KOPT-K1 (cell line): Measurements from ENCODE around the gene GTPBP3.
"Not testable (repeated sequence)": the region's sequence is repeated elsewhere in the genome, so short reads cannot be mapped to it uniquely, and the experiment has no call there.

Source experiments
- H3K27ac ChIP-seq: fragments of 200-600 bp; sonication (generic); 2 replicates; pipeline ENCODE4 v1.5.1; 2016; ENCODE audit warnings: antibody characterized with exemption, mild to moderate bottlenecking, low read depth, low read length; ENCODE audit not compliant: poor library complexity, severe bottlenecking
- H3K36me3 ChIP-seq: fragments of 200-600 bp; sonication (generic); 2 replicates; pipeline ENCODE4 v1.5.1; 2017; ENCODE audit warnings: antibody characterized with exemption, mild to moderate bottlenecking, low read length, moderate library complexity; ENCODE audit not compliant: insufficient read depth
- H3K9me3 ChIP-seq: fragments of 200-600 bp; sonication (generic); 2 replicates; pipeline ENCODE4 v1.5.1; 2017; ENCODE audit warnings: antibody characterized with exemption, low read length, mild to moderate bottlenecking; ENCODE audit not compliant: insufficient read depth, poor library complexity, severe bottlenecking

GTPBP3 gene, protein sequence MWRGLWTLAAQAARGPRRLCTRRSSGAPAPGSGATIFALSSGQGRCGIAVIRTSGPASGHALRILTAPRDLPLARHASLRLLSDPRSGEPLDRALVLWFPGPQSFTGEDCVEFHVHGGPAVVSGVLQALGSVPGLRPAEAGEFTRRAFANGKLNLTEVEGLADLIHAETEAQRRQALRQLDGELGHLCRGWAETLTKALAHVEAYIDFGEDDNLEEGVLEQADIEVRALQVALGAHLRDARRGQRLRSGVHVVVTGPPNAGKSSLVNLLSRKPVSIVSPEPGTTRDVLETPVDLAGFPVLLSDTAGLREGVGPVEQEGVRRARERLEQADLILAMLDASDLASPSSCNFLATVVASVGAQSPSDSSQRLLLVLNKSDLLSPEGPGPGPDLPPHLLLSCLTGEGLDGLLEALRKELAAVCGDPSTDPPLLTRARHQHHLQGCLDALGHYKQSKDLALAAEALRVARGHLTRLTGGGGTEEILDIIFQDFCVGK

GRCh38 chr19:17336872-17337674 is at the start of gene GTPBP3:
Gene GTPBP3, plus strand, starts transcription at chr19:17337553. Its CDS starts 59 bp downstream, at chr19:17337612.
- H3K9me3 ChIP-seq, result no peaks in the 10 kb centered on the region
- peaks cover 17% of the 10 kb centered on the region for H3K36me3 ChIP-seq
- peak within 1 kb of the TSS; percentile 72 for H3K27ac ChIP-seq

GRCh38 chr19:17289489-17289888 is 47.9 kb upstream of the GTPBP3 start:
- Histone ChIP-seq H3K36me3 (peaks cover 25% of the 10 kb centered on the region), H3K27ac (no peak overlapping the region), H3K9me3 (no peaks in the 10 kb centered on the region)

DNA sequence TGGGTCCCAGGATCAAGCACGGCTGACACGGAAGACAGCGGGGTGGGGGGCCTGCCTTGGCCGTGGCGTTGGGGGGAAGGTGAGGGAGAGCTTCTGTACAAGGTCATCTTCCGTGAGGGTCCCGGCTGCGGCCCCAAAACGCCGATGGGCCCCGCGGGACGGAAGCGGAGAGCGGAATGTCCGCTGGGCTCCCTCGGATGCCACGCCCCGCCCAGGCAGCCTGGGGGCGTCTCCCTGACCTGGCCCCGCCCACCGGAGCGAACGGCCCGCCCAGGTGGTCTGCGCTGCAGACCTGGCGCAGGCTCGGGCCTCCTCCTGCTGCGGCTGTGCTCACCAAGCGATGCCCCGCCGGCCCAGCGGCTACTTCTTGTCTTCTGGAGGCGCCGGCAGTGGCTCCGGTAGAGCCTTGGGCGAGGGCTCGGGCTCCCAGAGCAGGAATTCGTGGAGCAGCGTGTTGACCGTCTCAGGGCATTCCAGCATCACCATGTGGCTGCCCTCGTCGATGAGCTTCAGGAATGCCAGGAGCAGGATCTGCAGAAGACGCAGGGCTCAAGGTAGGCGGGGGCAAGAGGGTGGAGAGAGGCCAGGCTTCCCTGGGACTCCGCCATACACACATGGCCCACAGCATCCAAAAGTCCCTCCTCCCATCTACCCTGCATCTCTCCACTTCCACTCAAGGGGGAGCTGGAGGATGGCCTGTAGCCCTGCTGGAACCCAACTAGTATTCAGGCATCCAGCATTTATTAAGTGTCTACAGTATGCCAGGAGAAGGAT is 44.9 kb upstream of the GTPBP3 start:
- H3K27ac ChIP-seq, result peak overlapping the region; percentile 47
- H3K9me3 ChIP-seq, result no peaks in the 10 kb centered on the region
- H3K36me3 ChIP-seq, result no peaks in the 10 kb centered on the region

GRCh38 chr19:17293605-17294004 is 43.7 kb upstream of the GTPBP3 start:
- Histone ChIP-seq H3K36me3 (peaks cover 7% of the 10 kb centered on the region), H3K9me3 (peaks cover 11% of the 10 kb centered on the region), H3K27ac (no peak overlapping the region)

GRCh38 chr19:17294051-17294891 is 43.1 kb upstream of the GTPBP3 start:
- H3K27ac ChIP-seq, result no peak overlapping the region
- H3K36me3 ChIP-seq, result peaks cover 10% of the 10 kb centered on the region

GRCh38 chr19:17295551-17295950 is 41.8 kb upstream of the GTPBP3 start:
- H3K27ac ChIP-seq, result not testable (repeated sequence)
- Histone ChIP-seq H3K9me3 (peaks cover 12% of the 10 kb centered on the region), H3K36me3 (peaks cover 10% of the 10 kb centered on the region)

More at GRCh38 chr19:17294051-17294891, 43.1 kb upstream of the GTPBP3 start:
- peaks cover 12% of the 10 kb centered on the region for H3K9me3 ChIP-seq

- H3K27ac ChIP-seq, result no peak overlapping the region
- H3K36me3 ChIP-seq, result peaks cover 14% of the 10 kb centered on the region
- peaks cover 12% of the 10 kb centered on the region for H3K9me3 ChIP-seq
Observed at GRCh38 chr19:17296273-17296672, 41.1 kb upstream of the GTPBP3 start.

DNA sequence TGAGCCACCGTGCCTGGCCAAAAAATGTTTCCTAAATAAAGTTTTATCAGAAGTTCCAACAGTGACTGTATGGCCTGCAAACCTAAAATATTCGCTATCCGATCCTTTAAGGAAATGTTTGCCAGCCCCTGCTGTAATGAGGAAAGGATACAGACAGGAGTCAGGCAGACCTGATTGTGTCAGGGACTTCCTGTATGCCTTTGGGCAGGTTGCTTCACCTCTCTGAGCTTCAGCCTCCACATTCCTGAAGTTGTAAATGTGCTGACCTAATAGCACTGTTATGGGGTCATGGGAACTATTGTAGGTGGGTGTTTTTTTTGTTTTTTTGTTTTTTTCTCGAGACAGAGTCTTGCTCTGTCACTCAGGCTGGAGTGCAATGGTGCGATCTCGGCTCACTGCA is 40.4 kb upstream of the GTPBP3 start:
- Histone ChIP-seq H3K9me3 (peaks cover 12% of the 10 kb centered on the region), H3K36me3 (peaks cover 14% of the 10 kb centered on the region), H3K27ac (no peak overlapping the region)

GRCh38 chr19:17300992-17301619 is 36.2 kb upstream of the GTPBP3 start:
- Histone ChIP-seq H3K9me3 (peaks cover 12% of the 10 kb centered on the region), H3K27ac (no peak overlapping the region), H3K36me3 (peaks cover 14% of the 10 kb centered on the region)

- Histone ChIP-seq H3K27ac (peak overlapping the region; percentile 49), H3K36me3 (peaks cover 14% of the 10 kb centered on the region), H3K9me3 (peaks cover 11% of the 10 kb centered on the region)
Observed at GRCh38 chr19:17302391-17303166, 34.8 kb upstream of the GTPBP3 start.

DNA sequence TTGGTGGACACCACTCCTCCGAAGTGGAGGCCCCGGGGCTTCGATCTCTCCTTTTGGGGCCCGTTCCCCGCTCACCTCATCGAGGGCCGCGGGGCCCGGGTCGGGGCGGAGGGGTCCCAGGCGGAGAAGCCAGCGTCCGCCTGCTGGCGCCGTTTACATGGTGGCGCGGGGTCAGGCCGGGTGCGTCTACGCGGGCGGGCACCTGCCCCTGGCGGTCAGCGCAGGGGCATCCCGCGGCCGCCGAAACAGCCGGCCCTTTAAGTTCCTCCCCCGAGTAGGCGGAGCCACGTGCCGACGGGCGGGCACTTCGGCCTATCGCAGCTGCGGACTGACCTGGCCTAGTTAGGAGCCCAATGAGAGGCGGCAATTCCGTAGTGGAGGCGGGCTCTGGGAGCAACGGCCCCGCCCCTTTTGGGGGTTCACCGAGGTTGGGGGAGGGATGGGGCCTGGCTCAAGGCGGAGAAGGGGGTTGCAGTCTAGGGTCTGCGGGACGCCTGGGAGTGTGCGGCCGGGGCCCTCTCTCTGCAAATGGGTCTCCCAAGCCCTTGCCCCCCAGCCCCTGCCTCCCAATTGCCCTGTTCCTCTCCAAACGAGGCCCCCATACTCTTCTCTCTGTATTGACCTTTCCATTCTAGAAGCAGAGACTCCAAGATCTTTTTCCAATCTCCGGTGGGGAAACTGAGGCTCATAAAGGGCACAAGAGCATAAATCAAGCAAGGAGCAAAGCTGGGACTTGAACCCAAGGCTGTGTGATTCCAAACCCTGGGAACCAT is 34.0 kb upstream of the GTPBP3 start, which contains the start of gene ABHD8:
ABHD8 (minus strand) TSS at position 259 of the 773 bp plus-strand sequence. CDS start 1,809 bp downstream, outside the sequence.
- H3K36me3 ChIP-seq, result peaks cover 10% of the 10 kb centered on the region
- peaks cover 4% of the 10 kb centered on the region for H3K9me3 ChIP-seq
- H3K27ac ChIP-seq, result peak within 1 kb of the TSS; percentile 49

GRCh38 chr19:17303940-17304267 is 33.4 kb upstream of the GTPBP3 start:
- Histone ChIP-seq H3K27ac (no peak overlapping the region), H3K9me3 (no peaks in the 10 kb centered on the region), H3K36me3 (peaks cover 4% of the 10 kb centered on the region; the same call in 1 of the 2 replicates)
